Osteocyte (in vitro differentiated cells): Measurements from ENCODE around the gene RCCD1. TPM values are rescaled to one million over a fixed set of nuclear protein-coding genes. Genes with fewer than 3 reads are reported as not detected.
A peak's percentile ranks its signal among the peaks of the same experiment; 100 is the strongest.

Experiments
- DNase-seq: peaks from one replicate; pipeline ENCODE4 v3.0.0; 2021; ENCODE audit warnings: mixed read lengths; ENCODE audit not compliant: unreplicated experiment; ENCODE audit errors: extremely low spot score
- H3K27ac Mint-ChIP-seq: one replicate; pipeline ENCODE4 v1.8.0; 2021; ENCODE audit warnings: mild to moderate bottlenecking, mixed read lengths; ENCODE audit not compliant: unreplicated experiment
- H3K27me3 Mint-ChIP-seq: one replicate; pipeline ENCODE4 v1.8.0; 2021; ENCODE audit warnings: mixed read lengths; ENCODE audit not compliant: unreplicated experiment
- H3K36me3 Mint-ChIP-seq: one replicate; pipeline ENCODE4 v1.8.0; 2021; ENCODE audit warnings: mixed read lengths; ENCODE audit not compliant: unreplicated experiment
- H3K4me1 Mint-ChIP-seq: one replicate; pipeline ENCODE4 v1.8.0; 2021; ENCODE audit warnings: mixed read lengths; ENCODE audit not compliant: unreplicated experiment
- H3K4me3 Mint-ChIP-seq: one replicate; pipeline ENCODE4 v1.8.0; 2021; ENCODE audit warnings: mild to moderate bottlenecking, moderate library complexity, mixed read lengths; ENCODE audit not compliant: unreplicated experiment
- H3K9me3 Mint-ChIP-seq: one replicate; pipeline ENCODE4 v1.8.0; 2021; ENCODE audit warnings: mixed read lengths; ENCODE audit not compliant: unreplicated experiment
- total RNA-seq: library from RNA; stranded (reverse); gene quantifications from 2 replicates; pipeline ENCODE4 v1.2.1, GENCODE V29; 2021
- TF ChIP-seq, protein P1 (sequence below): fragments of 200-600 bp; sonication (generic); IDR thresholded peaks from 2 replicates; pipeline ENCODE4 v1.5.0; 2021; ENCODE audit warnings: antibody characterized with exemption, mild to moderate bottlenecking, moderate library complexity

Gene RCCD1
- total RNA-seq, 1 donor from 2014 or later: 12.0 TPM

- DNase-seq: no peak
- Mint-ChIP-seq H3K36me3 (peaks cover 2% of the 10 kb centered on the region), H3K4me1 (peaks cover 48% of the 10 kb centered on the region), H3K27me3 (no peaks in the 10 kb centered on the region), H3K9me3 (no peaks in the 10 kb centered on the region), H3K4me3 (peak overlapping the region; percentile 35), H3K27ac (peak overlapping the region; percentile 83)
- TF ChIP-seq, protein P1, sequence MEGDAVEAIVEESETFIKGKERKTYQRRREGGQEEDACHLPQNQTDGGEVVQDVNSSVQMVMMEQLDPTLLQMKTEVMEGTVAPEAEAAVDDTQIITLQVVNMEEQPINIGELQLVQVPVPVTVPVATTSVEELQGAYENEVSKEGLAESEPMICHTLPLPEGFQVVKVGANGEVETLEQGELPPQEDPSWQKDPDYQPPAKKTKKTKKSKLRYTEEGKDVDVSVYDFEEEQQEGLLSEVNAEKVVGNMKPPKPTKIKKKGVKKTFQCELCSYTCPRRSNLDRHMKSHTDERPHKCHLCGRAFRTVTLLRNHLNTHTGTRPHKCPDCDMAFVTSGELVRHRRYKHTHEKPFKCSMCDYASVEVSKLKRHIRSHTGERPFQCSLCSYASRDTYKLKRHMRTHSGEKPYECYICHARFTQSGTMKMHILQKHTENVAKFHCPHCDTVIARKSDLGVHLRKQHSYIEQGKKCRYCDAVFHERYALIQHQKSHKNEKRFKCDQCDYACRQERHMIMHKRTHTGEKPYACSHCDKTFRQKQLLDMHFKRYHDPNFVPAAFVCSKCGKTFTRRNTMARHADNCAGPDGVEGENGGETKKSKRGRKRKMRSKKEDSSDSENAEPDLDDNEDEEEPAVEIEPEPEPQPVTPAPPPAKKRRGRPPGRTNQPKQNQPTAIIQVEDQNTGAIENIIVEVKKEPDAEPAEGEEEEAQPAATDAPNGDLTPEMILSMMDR: no peak
Observed at GRCh38 chr15:90991587-90992285, 37.1 kb downstream of the RCCD1 start.

DNA sequence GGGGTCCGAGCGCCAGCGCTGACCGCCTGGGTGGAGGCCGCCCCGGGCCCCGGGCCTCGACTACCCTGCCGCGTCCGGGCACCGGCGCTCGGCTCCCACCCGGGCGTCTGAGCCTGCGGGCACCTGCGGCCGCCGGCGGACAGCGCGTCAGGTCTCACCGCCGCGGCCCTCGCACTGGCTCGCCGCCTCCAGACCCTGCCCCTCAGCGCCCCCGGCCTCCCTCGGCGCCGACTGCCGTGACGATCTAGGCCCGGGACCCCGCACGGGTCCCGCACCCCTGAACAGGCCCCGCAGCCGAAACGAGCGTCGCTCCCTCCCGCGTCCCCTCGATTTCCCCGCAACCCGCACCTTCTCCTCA is 39.4 kb downstream of the RCCD1 start:
- TF ChIP-seq, protein P1: no peak
- Mint-ChIP-seq H3K4me1 (peaks cover 31% of the 10 kb centered on the region), H3K27me3 (no peaks in the 10 kb centered on the region), H3K9me3 (no peaks in the 10 kb centered on the region), H3K27ac (peak overlapping the region; percentile 100), H3K36me3 (peaks cover 13% of the 10 kb centered on the region), H3K4me3 (peak overlapping the region; percentile 100)
- DNase-seq: no peak

GRCh38 chr15:90994417-90995311 is 40.0 kb downstream of the RCCD1 start, which contains the start of gene PRC1:
Gene PRC1 (minus strand): TSS chr15:90994535. CDS start chr15:90994417, 118 bp downstream.
- Mint-ChIP-seq H3K4me3 (peak within 1 kb of the TSS; percentile 100), H3K9me3 (no peaks in the 10 kb centered on the region), H3K27me3 (no peaks in the 10 kb centered on the region), H3K36me3 (peaks cover 15% of the 10 kb centered on the region), H3K27ac (peak within 1 kb of the TSS; percentile 100), H3K4me1 (peaks cover 31% of the 10 kb centered on the region)
- DNase-seq: peak; percentile 100
- TF ChIP-seq, protein P1: no peak

GRCh38 chr15:90998737-90999136 is 44.1 kb downstream of the RCCD1 start:
- H3K27ac Mint-ChIP-seq: no peak overlapping the region
- peaks cover 10% of the 10 kb centered on the region for H3K4me1 Mint-ChIP-seq
- H3K9me3 Mint-ChIP-seq: no peaks in the 10 kb centered on the region
- H3K36me3 Mint-ChIP-seq: peaks cover 25% of the 10 kb centered on the region
- no peaks in the 10 kb centered on the region for H3K27me3 Mint-ChIP-seq
- TF ChIP-seq, protein P1: no peak
- DNase-seq: no peak
- H3K4me3 Mint-ChIP-seq: no peak overlapping the region

GRCh38 chr15:91001209-91001608 is 46.5 kb downstream of the RCCD1 start:
- H3K36me3 Mint-ChIP-seq: peaks cover 34% of the 10 kb centered on the region
- no peak for DNase-seq
- TF ChIP-seq, protein P1: no peak
- H3K27me3 Mint-ChIP-seq: no peaks in the 10 kb centered on the region
- H3K27ac Mint-ChIP-seq: no peak overlapping the region
- H3K4me3 Mint-ChIP-seq: no peak overlapping the region
- H3K9me3 Mint-ChIP-seq: no peaks in the 10 kb centered on the region
- no peaks in the 10 kb centered on the region for H3K4me1 Mint-ChIP-seq
